Thoracic aorta (tissue), 2 donors: Measurements from ENCODE around the gene ABCG1. TPM values are rescaled to one million over a fixed set of nuclear protein-coding genes. Genes with fewer than 3 reads are reported as not detected.

Experiments
- ATAC-seq: fragments of 150-250 bp; one replicate; pipeline ENCODE4 v1.8.0; 2017; ENCODE audit warnings: low read depth; ENCODE audit not compliant: insufficient number of reproducible peaks, low FRiP score
- DNase-seq: peaks from one replicate; pipeline ENCODE4 v3.0.0-alpha.2; 2020; ENCODE audit warnings: low spot score
- H3K27ac ChIP-seq, 2 donors: fragments of 200-600 bp; sonication (generic); 1 replicate in 1 of 2; 2 replicates in 1 of 2; pipeline ENCODE4 v1.5.1; 2016; ENCODE audit warnings: mild to moderate bottlenecking in 2 of 2, moderate library complexity in 2 of 2
- H3K27me3 ChIP-seq: fragments of 200-600 bp; sonication (generic); replicated peaks from 2 replicates; pipeline ENCODE4 v1.6.0; 2016; ENCODE audit warnings: mild to moderate bottlenecking; ENCODE audit not compliant: insufficient read depth
- H3K36me3 ChIP-seq: fragments of 200-600 bp; sonication (generic); one replicate; pipeline ENCODE4 v1.5.1; 2016
- H3K4me1 ChIP-seq, 2 donors: fragments of 200-600 bp; sonication (generic); 1 replicate in 1 of 2; 2 replicates in 1 of 2; pipeline versions ENCODE4 v1.5.1 to v1.6.0; 2016; ENCODE audit warnings: low read depth in 2 of 2, mild to moderate bottlenecking in 1 of 2; ENCODE audit not compliant: control insufficient read depth in 1 of 2
- H3K4me3 ChIP-seq: fragments of 200-600 bp; sonication (generic); 2 replicates; pipeline ENCODE4 v1.5.1; 2016; ENCODE audit warnings: mild to moderate bottlenecking
- H3K9me3 ChIP-seq: fragments of 200-600 bp; sonication (generic); 2 replicates; pipeline ENCODE4 v1.5.1; 2016
- total RNA-seq, 2 donors: library from RNA; depleted of rRNA; stranded (reverse); fragments of >200 nt; gene quantifications; one replicate each; pipeline versions ENCODE4 v1.1.0 to v1.2.3, GENCODE V29; 2016
- TF ChIP-seq, protein P1 (sequence below): fragments of 200-600 bp; sonication (generic); IDR thresholded peaks from one replicate; pipeline ENCODE4 v1.5.1; 2019; ENCODE audit warnings: antibody characterized with exemption

Gene ABCG1
- total RNA-seq, 2 donors from 2014 or later: 15.6 to 20.6 TPM

GRCh38 chr21:42317341-42317741 lies 98.4 kb downstream of the ABCG1 start:
- TF ChIP-seq, protein P1, sequence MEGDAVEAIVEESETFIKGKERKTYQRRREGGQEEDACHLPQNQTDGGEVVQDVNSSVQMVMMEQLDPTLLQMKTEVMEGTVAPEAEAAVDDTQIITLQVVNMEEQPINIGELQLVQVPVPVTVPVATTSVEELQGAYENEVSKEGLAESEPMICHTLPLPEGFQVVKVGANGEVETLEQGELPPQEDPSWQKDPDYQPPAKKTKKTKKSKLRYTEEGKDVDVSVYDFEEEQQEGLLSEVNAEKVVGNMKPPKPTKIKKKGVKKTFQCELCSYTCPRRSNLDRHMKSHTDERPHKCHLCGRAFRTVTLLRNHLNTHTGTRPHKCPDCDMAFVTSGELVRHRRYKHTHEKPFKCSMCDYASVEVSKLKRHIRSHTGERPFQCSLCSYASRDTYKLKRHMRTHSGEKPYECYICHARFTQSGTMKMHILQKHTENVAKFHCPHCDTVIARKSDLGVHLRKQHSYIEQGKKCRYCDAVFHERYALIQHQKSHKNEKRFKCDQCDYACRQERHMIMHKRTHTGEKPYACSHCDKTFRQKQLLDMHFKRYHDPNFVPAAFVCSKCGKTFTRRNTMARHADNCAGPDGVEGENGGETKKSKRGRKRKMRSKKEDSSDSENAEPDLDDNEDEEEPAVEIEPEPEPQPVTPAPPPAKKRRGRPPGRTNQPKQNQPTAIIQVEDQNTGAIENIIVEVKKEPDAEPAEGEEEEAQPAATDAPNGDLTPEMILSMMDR: no peak
- DNase-seq (no peak), ATAC-seq (no peak)

DNA sequence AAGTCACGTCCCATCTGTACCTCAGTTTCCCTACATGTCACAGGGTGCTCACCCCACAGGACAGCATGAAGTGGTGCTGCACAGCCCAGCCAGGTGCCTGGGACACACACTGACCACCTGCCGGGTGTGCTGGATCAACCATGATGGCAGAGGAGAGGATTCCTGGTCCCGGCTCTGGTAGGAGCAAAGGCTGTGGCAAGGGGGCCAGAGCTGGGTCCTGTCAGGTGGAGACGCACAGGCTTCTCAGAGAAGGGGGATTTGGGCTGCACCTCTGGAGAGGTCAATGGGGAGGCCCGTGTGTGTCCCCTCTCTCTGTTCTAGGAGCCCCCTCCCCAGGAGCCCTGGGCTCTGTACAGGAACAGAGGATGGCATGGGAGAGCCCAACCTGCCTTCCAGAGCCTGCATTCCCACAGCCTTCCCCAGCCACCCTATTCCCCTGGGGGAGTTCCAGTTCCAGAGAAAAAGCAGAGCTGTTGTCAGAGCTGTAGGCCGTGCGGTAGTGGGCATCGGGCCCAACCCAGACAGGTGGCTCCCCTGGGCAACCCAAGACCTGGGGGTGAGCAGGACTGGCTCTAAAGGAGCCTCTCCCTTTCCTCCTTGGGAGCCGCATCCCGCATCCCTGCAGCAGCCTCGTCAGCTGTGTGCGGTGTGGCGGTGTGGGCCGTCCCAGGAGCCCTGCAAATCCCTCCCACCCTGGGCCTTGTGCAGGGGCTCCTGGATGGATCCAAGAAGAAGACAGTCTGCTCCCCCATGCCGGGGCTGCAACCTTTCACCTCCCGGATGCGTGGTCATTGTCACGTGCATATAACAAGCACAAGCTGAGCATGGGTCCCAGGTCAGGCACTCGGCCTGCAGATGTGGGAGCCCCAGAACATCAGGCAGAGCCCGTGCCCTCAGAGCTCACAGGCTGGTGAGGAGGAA lies 99.1 kb downstream of the ABCG1 start:
- Histone ChIP-seq H3K4me1 (no peaks in the 10 kb centered on the region), H3K9me3 (no peaks in the 10 kb centered on the region), H3K27me3 (no peaks in the 10 kb centered on the region), H3K4me3 (no peak overlapping the region), H3K27ac (no peak overlapping the region), H3K36me3 (no peaks in the 10 kb centered on the region)
- DNase-seq (no peak), ATAC-seq (no peak)
- TF ChIP-seq, protein P1: no peak

More at GRCh38 chr21:42317341-42317741, 98.4 kb downstream of the ABCG1 start:
- Histone ChIP-seq H3K9me3 (no peaks in the 10 kb centered on the region), H3K36me3 (no peaks in the 10 kb centered on the region), H3K4me3 (no peak overlapping the region), H3K27ac (no peak overlapping the region), H3K4me1 (no peaks in the 10 kb centered on the region), H3K27me3 (no peaks in the 10 kb centered on the region)

GRCh38 chr21:42319376-42319775 lies 100.4 kb downstream of the ABCG1 start:
- ATAC-seq (no peak), DNase-seq (no peak)
- TF ChIP-seq, protein P1: no peak
- Histone ChIP-seq H3K4me1 (no peaks in the 10 kb centered on the region), H3K9me3 (no peaks in the 10 kb centered on the region), H3K27ac (no peak overlapping the region), H3K27me3 (no peaks in the 10 kb centered on the region), H3K36me3 (no peaks in the 10 kb centered on the region), H3K4me3 (no peak overlapping the region)

DNA sequence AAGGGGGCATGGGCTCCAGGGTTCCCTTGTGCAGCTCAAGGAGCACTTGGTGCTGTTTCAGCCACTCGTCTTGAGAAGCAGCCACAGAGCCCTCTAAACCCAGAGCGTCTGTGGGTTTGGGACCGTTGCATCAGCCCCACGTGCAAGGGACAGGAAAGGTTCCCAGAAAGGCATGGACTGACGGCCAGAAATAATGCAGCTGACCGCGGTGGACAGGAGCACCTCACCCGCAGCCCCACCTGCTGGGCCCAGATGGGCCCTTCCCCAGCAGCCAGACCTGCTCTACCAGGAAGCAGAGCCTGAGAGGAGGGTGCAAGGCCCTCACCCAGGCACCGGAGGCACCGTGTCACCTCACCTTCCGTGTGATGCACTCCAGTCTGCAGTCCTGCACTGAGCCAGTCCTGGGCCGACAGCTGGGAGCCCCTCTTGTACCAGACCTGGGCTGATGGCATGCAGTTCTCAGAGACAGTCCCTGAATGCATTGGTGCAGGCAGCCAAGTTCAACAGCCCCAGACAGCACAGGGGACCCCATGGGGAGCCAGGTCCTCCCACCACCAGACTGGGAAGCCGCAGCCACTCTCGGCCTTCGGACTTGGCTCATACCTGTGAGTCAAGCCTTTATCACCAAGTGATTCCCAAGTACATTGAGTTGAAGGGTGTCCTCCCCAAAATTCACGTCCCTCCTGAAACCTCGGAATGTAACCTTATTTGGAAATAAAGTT lies 101.1 kb downstream of the ABCG1 start:
- no peak for ATAC-seq
- TF ChIP-seq, protein P1: no peak
- no peaks in the 10 kb centered on the region for H3K36me3 ChIP-seq
- no peaks in the 10 kb centered on the region for H3K4me1 ChIP-seq
- H3K27me3 ChIP-seq: no peaks in the 10 kb centered on the region
- no peaks in the 10 kb centered on the region for H3K9me3 ChIP-seq
- DNase-seq: no peak
- no peak overlapping the region for H3K27ac ChIP-seq
- H3K4me3 ChIP-seq: no peak overlapping the region

DNA sequence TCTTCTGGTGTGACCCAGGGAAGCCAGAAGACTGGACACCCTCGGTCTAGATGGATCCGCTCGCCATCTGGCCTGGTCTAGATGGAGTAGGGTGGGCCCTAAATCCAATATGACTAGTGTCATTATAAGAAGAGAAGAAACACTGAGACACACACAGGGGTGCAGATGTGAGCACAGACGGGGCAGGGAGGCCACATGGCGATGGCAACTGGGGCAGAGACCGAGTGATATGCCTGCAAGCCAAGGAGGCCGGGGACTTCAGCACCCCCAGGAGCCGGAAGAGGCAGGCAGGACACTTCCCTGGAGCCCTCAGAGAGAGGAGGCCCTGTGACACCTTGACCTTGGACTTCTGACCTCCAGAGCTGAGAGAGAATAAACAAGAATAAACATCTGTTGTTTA lies 101.9 kb downstream of the ABCG1 start:
- no peaks in the 10 kb centered on the region for H3K4me1 ChIP-seq
- DNase-seq: no peak
- no peaks in the 10 kb centered on the region for H3K27me3 ChIP-seq
- no peaks in the 10 kb centered on the region for H3K36me3 ChIP-seq
- no peak overlapping the region for H3K27ac ChIP-seq
- no peak for ATAC-seq
- no peak overlapping the region for H3K4me3 ChIP-seq
- TF ChIP-seq, protein P1: no peak
- H3K9me3 ChIP-seq: no peaks in the 10 kb centered on the region
